ENCODE results near the gene NUDT16L1.

DNA sequence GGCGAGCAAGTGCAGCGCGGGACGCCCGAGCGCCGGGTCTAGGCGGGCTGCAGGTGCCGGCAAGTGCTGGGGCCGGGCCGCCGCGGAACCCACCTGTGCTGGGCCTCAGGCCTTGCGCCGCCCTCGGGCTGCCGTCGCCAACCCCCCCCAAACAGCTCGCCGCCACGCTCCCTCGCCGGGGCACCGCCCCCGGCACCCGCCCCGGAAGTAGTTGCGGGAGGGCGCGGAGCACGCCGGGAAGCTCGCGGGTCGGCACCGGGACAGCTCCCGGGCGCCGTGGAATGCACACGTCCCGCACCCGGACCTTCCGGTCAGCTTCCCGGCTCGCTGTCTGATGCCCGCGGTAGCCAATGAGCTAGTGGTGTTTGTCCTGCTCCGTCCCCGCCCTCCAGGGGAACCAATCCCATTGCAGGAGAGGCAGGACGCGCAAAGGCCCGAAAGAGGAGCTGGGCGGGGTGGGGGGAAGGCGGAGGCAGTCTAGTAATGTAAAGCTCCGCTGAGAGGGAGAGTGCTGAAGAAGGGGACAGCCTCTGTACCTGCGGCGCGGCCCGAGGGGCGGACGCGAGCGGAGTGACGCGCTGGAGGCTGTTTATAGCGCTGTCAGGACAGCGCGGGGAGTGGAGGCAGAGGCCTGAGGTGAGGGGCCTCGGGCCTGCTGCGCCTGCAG, 40.8 kb downstream of the NUDT16L1 start, which contains the start of the genes ANKS3 and DNAAF8:
- TF ChIP-seq CTCF (IDR thresholded peaks at IDR 0.05): no peak
- TF ChIP-seq JUN (CRISPR knock-in tag; IDR thresholded peaks at IDR 0.05): no peak
- TF ChIP-seq, protein P1, sequence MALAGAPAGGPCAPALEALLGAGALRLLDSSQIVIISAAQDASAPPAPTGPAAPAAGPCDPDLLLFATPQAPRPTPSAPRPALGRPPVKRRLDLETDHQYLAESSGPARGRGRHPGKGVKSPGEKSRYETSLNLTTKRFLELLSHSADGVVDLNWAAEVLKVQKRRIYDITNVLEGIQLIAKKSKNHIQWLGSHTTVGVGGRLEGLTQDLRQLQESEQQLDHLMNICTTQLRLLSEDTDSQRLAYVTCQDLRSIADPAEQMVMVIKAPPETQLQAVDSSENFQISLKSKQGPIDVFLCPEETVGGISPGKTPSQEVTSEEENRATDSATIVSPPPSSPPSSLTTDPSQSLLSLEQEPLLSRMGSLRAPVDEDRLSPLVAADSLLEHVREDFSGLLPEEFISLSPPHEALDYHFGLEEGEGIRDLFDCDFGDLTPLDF (CRISPR knock-in tag; IDR thresholded peaks at IDR 0.05): 0 out of 2 replicates have a peak, but pooled peaks have one; percentile 18
- TF ChIP-seq ZNF263 (CRISPR knock-in tag; IDR thresholded peaks at IDR 0.05; ENCODE audit: low read depth): no peak
- TF ChIP-seq PREB (CRISPR knock-in tag; IDR thresholded peaks at IDR 0.05; ENCODE audit: borderline replicate concordance): no peak
- 0 out of 2 replicates have a peak, but pooled peaks have one; percentile 24 for TF ChIP-seq TCF7 (CRISPR knock-in tag; IDR thresholded peaks at IDR 0.05; ENCODE audit: low read depth)
- TF ChIP-seq MYBL2 (CRISPR knock-in tag; IDR thresholded peaks at IDR 0.05): peak; percentile 72
- TF ChIP-seq ATF1 (CRISPR knock-in tag; IDR thresholded peaks at IDR 0.05): no peak
- TF ChIP-seq CBFB (CRISPR knock-in tag; IDR thresholded peaks at IDR 0.05; ENCODE audit: low read depth): no peak
- TF ChIP-seq, protein P2, sequence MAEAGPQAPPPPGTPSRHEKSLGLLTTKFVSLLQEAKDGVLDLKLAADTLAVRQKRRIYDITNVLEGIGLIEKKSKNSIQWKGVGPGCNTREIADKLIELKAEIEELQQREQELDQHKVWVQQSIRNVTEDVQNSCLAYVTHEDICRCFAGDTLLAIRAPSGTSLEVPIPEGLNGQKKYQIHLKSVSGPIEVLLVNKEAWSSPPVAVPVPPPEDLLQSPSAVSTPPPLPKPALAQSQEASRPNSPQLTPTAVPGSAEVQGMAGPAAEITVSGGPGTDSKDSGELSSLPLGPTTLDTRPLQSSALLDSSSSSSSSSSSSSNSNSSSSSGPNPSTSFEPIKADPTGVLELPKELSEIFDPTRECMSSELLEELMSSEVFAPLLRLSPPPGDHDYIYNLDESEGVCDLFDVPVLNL (CRISPR knock-in tag; IDR thresholded peaks at IDR 0.05; ENCODE audit: borderline replicate concordance, low read depth): no peak
- TF ChIP-seq ZNF219 (CRISPR knock-in tag; IDR thresholded peaks at IDR 0.05; ENCODE audit: borderline replicate concordance): no peak
- TF ChIP-seq ESRRA (CRISPR knock-in tag; IDR thresholded peaks at IDR 0.05; ENCODE audit: borderline replicate concordance): no peak
